Smooth muscle cell of the brain vasculature (primary cell): ENCODE results near the gene VPS41.

Experiments
- DNase-seq: peaks from one replicate; pipeline ENCODE4 v3.0.0-alpha.2; 2012; ENCODE audit warnings: low read depth, low spot score

Gene VPS41

GRCh38 chr7:38817526-38817925, 91.5 kb downstream of the VPS41 start:
- no peak for DNase-seq

GRCh38 chr7:38813768-38814167, 95.2 kb downstream of the VPS41 start:
- DNase-seq = no peak

GRCh38 chr7:38806912-38807311, 102.1 kb downstream of the VPS41 start:
- DNase-seq = no peak

- no peak for DNase-seq
These were observed 107.2 kb downstream of the VPS41 start for GRCh38 chr7:38801786-38802185.

GRCh38 chr7:38798552-38799267, 110.3 kb downstream of the VPS41 start:
- DNase-seq = no peak

GRCh38 chr7:38796626-38797501, 112.1 kb downstream of the VPS41 start:
- DNase-seq = peak; percentile 36

- DNase-seq = no peak
These were observed 113.4 kb downstream of the VPS41 start for GRCh38 chr7:38795593-38795992.

- no peak for DNase-seq
These were observed 127.0 kb downstream of the VPS41 start for GRCh38 chr7:38781991-38782390.

- DNase-seq = no peak
These were observed 131.4 kb downstream of the VPS41 start for GRCh38 chr7:38777609-38778008.

GRCh38 chr7:38775506-38776175, 133.3 kb downstream of the VPS41 start:
- DNase-seq = no peak

- DNase-seq = no peak
These were observed 135.6 kb downstream of the VPS41 start for GRCh38 chr7:38773430-38773829.

- DNase-seq = no peak
These were observed 148.8 kb downstream of the VPS41 start for GRCh38 chr7:38760226-38760625.

GRCh38 chr7:38759028-38759427, 150.0 kb downstream of the VPS41 start:
- DNase-seq = no peak

- DNase-seq = no peak
These were observed 151.1 kb downstream of the VPS41 start for GRCh38 chr7:38757931-38758330.

- no peak for DNase-seq
These were observed 152.5 kb downstream of the VPS41 start for GRCh38 chr7:38756521-38756920.

- DNase-seq = no peak
These were observed 155.6 kb downstream of the VPS41 start for GRCh38 chr7:38753347-38753746.

GRCh38 chr7:38751416-38751815, 157.6 kb downstream of the VPS41 start:
- DNase-seq = no peak

GRCh38 chr7:38748056-38748610, 160.9 kb downstream of the VPS41 start:
- no peak for DNase-seq

GRCh38 chr7:38746438-38746837, 162.6 kb downstream of the VPS41 start:
- no peak for DNase-seq

- no peak for DNase-seq
These were observed 164.2 kb downstream of the VPS41 start for GRCh38 chr7:38744746-38745145.

- no peak for DNase-seq
These were observed 165.1 kb downstream of the VPS41 start for GRCh38 chr7:38743899-38744298.

GRCh38 chr7:38740041-38740440, 168.9 kb downstream of the VPS41 start:
- no peak for DNase-seq
